Liver (tissue), 3 donors: ENCODE measurements around the gene RYR2.

Experiments used
- CTCF ChIP-seq: fragments of 150-350 bp; IDR thresholded peaks from 2 replicates; pipeline ENCODE4 v1.5.1; 2017; ENCODE audit warnings: improper control_type of control experiment, low read depth, low read length; ENCODE audit not compliant: missing input control
- GABPA ChIP-seq, 2 donors: IDR thresholded peaks in 1 of 2; conservative IDR thresholded peaks in 1 of 2; 2 replicates each; pipeline ENCODE4 v1.6.1; 2016; ENCODE audit warnings: antibody characterized with exemption in 2 of 2, mild to moderate bottlenecking in 1 of 2, moderate library complexity in 1 of 2
- JUND ChIP-seq, 2 donors: IDR thresholded peaks; 2 replicates each; pipeline ENCODE4 v1.6.1; 2016; ENCODE audit warnings: antibody characterized with exemption in 2 of 2
- MAX ChIP-seq: IDR thresholded peaks from 2 replicates; pipeline ENCODE4 v1.6.1; 2016; ENCODE audit warnings: antibody characterized with exemption
- RAD21 ChIP-seq, 2 donors: IDR thresholded peaks; 2 replicates each; pipeline ENCODE4 v1.6.1; 2016; ENCODE audit warnings: antibody characterized with exemption in 2 of 2, mild to moderate bottlenecking in 2 of 2
- RXRA ChIP-seq, 2 donors: IDR thresholded peaks; 2 replicates each; pipeline ENCODE4 v1.6.1; 2017 to 2018; ENCODE audit warnings: antibody characterized with exemption in 2 of 2, mild to moderate bottlenecking in 1 of 2
- SP1 ChIP-seq: IDR thresholded peaks from 2 replicates; pipeline ENCODE4 v1.6.1; 2018; ENCODE audit warnings: antibody characterized with exemption, mild to moderate bottlenecking
- TAF1 ChIP-seq: conservative IDR thresholded peaks from 2 replicates; pipeline ENCODE4 v1.6.1; 2016; ENCODE audit warnings: antibody characterized with exemption, mild to moderate bottlenecking
- donor health status: healthy.
- donor health status: healthy.

GRCh38 chr1:237249120-237249519 is 207.1 kb downstream of the RYR2 start:
- no peak for TF ChIP-seq CTCF
- TF ChIP-seq GABPA (IDR thresholded peaks at IDR 0.05 in 1 of 2, conservative IDR thresholded peaks at IDR 0.05 in 1 of 2) = no peak
- TF ChIP-seq JUND (IDR thresholded peaks at IDR 0.05) = no peak
- TF ChIP-seq RAD21 (IDR thresholded peaks at IDR 0.05) = no peak
- TF ChIP-seq RXRA (IDR thresholded peaks at IDR 0.05) = no peak
- TF ChIP-seq TAF1 = no peak
- TF ChIP-seq SP1 = no peak
- no peak for TF ChIP-seq MAX
